Progenitor cell of endocrine pancreas (in vitro differentiated cells): Measurements from ENCODE around the gene RUNX1. TPM values are rescaled to one million over a fixed set of nuclear protein-coding genes. Genes with fewer than 3 reads are reported as not detected.

ENCODE experiments used
- DNase-seq: peaks from one replicate; pipeline ENCODE4 v3.0.0; 2021; ENCODE audit warnings: low spot score; ENCODE audit not compliant: unreplicated experiment
- H3K27ac Mint-ChIP-seq: 2 replicates; pipeline ENCODE4 v1.8.0; 2021; ENCODE audit warnings: mild to moderate bottlenecking, moderate library complexity, mixed read lengths
- H3K27me3 Mint-ChIP-seq: 2 replicates; pipeline ENCODE4 v1.8.0; 2021; ENCODE audit warnings: mixed read lengths
- H3K36me3 Mint-ChIP-seq: 2 replicates; pipeline ENCODE4 v1.8.0; 2022; ENCODE audit warnings: mixed read lengths; ENCODE audit not compliant: insufficient read depth
- H3K4me1 Mint-ChIP-seq: 2 replicates; pipeline ENCODE4 v1.8.0; 2021; ENCODE audit warnings: low read depth, mixed read lengths
- H3K4me3 Mint-ChIP-seq: 2 replicates; pipeline ENCODE4 v1.8.0; 2021; ENCODE audit warnings: low read depth, mild to moderate bottlenecking, moderate library complexity, mixed read lengths
- H3K9me3 Mint-ChIP-seq: 2 replicates; pipeline ENCODE4 v1.8.0; 2021; ENCODE audit warnings: low read depth, mixed read lengths
- CTCF ChIP-seq: fragments of 200-600 bp; sonication (generic); IDR thresholded peaks from one replicate; pipeline ENCODE4 v1.5.0; 2021; ENCODE audit warnings: antibody characterized with exemption, mild to moderate bottlenecking; ENCODE audit not compliant: unreplicated experiment
- total RNA-seq: library from RNA; stranded (reverse); gene quantifications from 2 replicates; pipeline ENCODE4 v1.2.1, GENCODE V29; 2021

The RUNX1 gene
- total RNA-seq, 1 donor from 2014 or later: 7.1 TPM

- H3K4me1 Mint-ChIP-seq: peaks cover 29% of the 10 kb centered on the region
- no peaks in the 10 kb centered on the region for H3K36me3 Mint-ChIP-seq
- no peak overlapping the region for H3K4me3 Mint-ChIP-seq
- TF ChIP-seq CTCF: no peak
- peaks cover 5% of the 10 kb centered on the region for H3K27me3 Mint-ChIP-seq
- H3K27ac Mint-ChIP-seq: peak overlapping the region; percentile 21
- no peaks in the 10 kb centered on the region for H3K9me3 Mint-ChIP-seq
- no peak for DNase-seq
These were observed 28.7 kb downstream of the RUNX1 start for GRCh38 chr21:35020436-35020835.

GRCh38 chr21:35019631-35020032 lies 29.5 kb downstream of the RUNX1 start:
- peak; percentile 30 for DNase-seq

GRCh38 chr21:35017256-35017655 lies 31.8 kb downstream of the RUNX1 start:
- Mint-ChIP-seq H3K27me3 (peaks cover 6% of the 10 kb centered on the region), H3K9me3 (no peaks in the 10 kb centered on the region), H3K4me3 (no peak overlapping the region), H3K36me3 (no peaks in the 10 kb centered on the region), H3K4me1 (peaks cover 27% of the 10 kb centered on the region), H3K27ac (no peak overlapping the region)
- no peak for TF ChIP-seq CTCF
- DNase-seq: no peak

More at GRCh38 chr21:35019631-35020032, 29.5 kb downstream of the RUNX1 start:
- TF ChIP-seq CTCF: no peak
- Mint-ChIP-seq H3K27ac (peak overlapping the region; percentile 64), H3K4me3 (peak overlapping the region; percentile 10), H3K27me3 (peaks cover 6% of the 10 kb centered on the region), H3K9me3 (no peaks in the 10 kb centered on the region), H3K4me1 (peaks cover 29% of the 10 kb centered on the region), H3K36me3 (no peaks in the 10 kb centered on the region)

- Mint-ChIP-seq H3K27me3 (peaks cover 6% of the 10 kb centered on the region), H3K27ac (no peak overlapping the region), H3K36me3 (no peaks in the 10 kb centered on the region), H3K9me3 (no peaks in the 10 kb centered on the region), H3K4me1 (peaks cover 24% of the 10 kb centered on the region), H3K4me3 (no peak overlapping the region)
- TF ChIP-seq CTCF: no peak
- no peak for DNase-seq
These were observed 32.4 kb downstream of the RUNX1 start for GRCh38 chr21:35016517-35017188.

- Mint-ChIP-seq H3K4me3 (no peak overlapping the region), H3K27ac (no peak overlapping the region), H3K4me1 (peaks cover 23% of the 10 kb centered on the region), H3K27me3 (peaks cover 6% of the 10 kb centered on the region), H3K36me3 (no peaks in the 10 kb centered on the region), H3K9me3 (no peaks in the 10 kb centered on the region)
- no peak for TF ChIP-seq CTCF
- no peak for DNase-seq
These were observed 33.0 kb downstream of the RUNX1 start for GRCh38 chr21:35016071-35016470.
